Subcutaneous adipose tissue (tissue), 4 donors: ENCODE data around the gene MMP11. TPM values are rescaled to one million over a fixed set of nuclear protein-coding genes. Genes with fewer than 3 reads are reported as not detected.

Experiments
- total RNA-seq, 4 donors: library from RNA; depleted of rRNA; stranded (reverse); fragments of >200 nt; gene quantifications; one replicate each; pipeline ENCODE4 v1.1.0, GENCODE V29; 2016
- TF ChIP-seq, protein P1 (sequence below): fragments of 450-650 bp; IDR thresholded peaks from one replicate; pipeline ENCODE4 v1.5.1; 2016; ENCODE audit warnings: low read depth, mild to moderate bottlenecking, control low read depth, antibody characterized with exemption, moderate library complexity

The MMP11 gene
- total RNA-seq, 4 donors from 2014 or later, result 2.1 to 2.8 (median 2.2) TPM

DNA sequence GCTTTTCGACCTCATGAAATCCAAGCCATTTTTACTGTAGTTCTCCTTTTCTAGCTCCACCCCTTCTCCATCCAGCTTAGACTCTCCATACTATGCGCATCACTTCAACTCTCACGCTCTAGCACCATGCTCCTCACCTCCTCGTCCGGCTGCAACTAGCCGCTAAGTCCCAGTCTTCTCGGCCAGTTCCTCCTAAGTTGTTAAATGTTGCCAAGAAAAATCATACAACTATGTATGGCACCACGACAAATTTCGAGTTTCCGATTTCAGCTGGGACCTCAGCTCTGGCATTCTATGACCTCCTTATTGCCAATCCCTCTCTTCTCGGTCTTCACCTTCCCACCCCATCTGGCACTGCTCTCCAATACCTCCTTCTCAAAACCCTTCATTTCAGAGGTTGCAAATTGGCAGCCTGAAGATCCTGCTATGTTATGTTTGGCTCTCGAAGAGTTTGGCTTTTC, 22.8 kb upstream of the MMP11 start:
- TF ChIP-seq, protein P1, sequence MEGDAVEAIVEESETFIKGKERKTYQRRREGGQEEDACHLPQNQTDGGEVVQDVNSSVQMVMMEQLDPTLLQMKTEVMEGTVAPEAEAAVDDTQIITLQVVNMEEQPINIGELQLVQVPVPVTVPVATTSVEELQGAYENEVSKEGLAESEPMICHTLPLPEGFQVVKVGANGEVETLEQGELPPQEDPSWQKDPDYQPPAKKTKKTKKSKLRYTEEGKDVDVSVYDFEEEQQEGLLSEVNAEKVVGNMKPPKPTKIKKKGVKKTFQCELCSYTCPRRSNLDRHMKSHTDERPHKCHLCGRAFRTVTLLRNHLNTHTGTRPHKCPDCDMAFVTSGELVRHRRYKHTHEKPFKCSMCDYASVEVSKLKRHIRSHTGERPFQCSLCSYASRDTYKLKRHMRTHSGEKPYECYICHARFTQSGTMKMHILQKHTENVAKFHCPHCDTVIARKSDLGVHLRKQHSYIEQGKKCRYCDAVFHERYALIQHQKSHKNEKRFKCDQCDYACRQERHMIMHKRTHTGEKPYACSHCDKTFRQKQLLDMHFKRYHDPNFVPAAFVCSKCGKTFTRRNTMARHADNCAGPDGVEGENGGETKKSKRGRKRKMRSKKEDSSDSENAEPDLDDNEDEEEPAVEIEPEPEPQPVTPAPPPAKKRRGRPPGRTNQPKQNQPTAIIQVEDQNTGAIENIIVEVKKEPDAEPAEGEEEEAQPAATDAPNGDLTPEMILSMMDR, result no peak

DNA sequence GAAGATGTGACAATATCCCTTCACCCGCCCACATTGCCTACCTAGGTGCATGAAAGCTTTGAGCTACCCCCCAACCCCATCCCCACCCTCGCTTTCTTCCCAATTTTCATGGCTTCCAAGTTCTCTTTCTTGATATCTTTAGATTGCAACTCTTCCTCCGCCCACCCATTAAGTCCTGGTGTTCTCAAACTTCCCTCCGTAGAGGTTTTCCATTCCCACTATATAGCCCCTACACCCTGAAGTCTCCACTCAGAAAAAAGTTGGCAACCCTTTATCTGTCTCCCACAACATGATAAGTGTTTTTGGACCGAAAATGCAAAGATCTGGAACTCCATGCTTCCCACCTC, 22.3 kb upstream of the MMP11 start:
- TF ChIP-seq, protein P1, result no peak

DNA sequence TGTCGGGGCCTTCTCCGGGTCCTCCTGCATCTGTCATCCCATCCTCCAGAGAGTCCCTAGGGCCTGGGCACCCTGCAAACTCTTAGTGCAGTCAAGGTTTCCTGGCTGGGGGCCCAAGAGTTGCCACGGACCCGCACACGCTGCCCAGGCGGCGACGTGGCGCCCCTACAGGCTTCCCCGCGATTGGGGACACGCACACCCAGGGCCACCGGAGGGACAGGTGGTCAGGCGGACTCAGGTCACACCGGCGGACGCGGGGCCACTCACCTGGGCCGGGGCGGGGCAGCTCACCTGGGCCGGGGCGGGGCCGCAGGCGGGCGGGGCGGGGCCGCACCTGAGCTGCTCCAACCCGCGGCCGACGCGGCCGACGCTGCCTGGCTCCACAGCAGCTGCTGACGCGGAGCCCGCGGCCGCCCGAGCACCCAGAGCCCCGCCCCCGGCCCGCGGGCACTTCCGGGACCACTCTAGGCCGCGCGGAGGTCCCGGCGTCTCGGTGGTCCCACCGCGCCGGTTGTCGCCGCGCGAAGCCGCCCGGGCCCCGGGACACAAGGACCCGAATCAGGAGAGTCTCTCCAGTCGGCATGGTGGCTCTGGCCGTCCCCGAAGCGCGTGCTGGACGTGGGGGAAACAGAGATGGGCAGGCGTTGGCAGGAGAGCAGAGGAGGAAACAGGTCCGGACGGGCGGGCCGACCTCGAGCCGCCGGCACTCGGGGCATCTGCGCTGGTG, 21.8 kb upstream of the MMP11 start, which contains the start of gene ZNF70:
TSS of gene ZNF70 (minus strand) at position 399 of the 727 bp plus-strand sequence. CDS start 5,972 bp downstream, outside the sequence.
- TF ChIP-seq, protein P1, result no peak

DNA sequence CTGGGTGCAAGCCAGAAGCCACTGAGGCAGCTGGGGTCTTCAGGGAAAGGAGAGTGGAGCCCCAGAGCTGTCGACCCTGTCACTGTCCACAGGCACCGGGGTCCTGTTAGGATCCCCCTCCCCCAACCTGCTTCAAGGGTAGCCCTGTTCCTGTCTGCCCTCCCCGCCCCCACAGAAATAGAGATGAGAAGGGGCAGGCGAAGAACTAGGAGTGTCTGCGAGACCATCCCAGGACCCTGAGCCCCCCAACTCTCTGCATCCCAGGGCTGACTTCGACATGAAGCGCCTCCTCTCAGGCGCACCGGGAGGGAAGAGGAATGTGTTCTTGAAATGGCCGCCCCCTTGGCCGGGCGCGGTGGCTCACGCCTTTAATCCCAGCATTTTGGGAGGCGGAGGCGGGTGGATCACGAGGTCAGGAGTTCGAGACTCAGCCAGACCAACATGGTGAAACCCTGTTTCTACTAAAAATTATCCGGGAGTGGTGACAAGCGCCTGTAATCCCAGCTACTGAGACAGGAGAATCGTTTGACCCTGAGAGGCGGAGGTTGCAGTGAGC, 21.1 kb upstream of the MMP11 start:
- TF ChIP-seq, protein P1, result no peak

DNA sequence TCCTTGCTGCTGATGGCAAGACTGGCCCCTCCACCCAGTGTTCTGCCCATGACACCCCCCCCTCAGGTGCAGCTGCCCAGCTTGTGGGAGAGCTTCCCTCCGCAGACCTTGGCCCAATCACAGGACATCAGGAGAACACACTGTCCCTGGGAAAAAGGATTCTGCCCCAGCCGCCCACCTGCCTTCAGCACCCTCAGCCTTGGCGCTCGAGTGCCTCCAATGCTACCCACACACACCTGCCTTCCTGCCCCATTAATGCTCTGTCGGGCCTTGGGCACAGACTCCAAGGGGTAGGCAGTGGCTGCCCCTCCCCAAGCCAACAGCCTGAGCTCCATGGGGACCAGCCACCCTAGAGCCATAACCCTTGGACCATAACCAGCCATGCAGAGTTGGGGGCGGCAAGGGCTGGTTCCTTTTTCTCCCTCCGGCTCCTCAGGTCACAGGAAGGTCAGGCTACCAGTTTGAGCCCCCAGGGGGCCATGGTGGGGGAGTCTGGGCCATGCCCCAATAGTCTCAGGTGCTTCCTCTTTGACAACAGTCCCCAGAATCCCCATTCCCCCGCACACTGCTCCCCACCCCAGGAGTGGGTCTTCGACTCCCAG, 20.5 kb upstream of the MMP11 start:
- TF ChIP-seq, protein P1, result no peak

DNA sequence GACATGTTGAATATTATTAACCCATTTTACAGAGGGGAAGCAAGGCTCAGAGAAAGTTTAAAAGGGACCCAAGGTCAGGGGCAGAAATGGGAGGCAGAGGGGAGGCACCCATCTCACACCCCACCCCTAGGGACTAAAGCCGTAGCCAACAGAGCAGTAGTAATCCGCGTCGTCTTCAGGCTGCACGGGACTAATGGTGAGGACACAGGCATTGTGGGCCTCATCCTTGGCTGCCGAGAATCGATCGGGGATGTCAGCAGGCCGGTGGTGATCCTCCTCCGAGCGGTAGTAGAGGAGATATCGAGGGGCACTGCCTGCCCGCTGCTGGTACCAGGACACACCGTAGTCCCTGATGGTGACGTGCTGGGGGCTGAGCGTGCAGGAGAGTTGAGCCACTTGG, 19.9 kb upstream of the MMP11 start:
- TF ChIP-seq, protein P1, result no peak

DNA sequence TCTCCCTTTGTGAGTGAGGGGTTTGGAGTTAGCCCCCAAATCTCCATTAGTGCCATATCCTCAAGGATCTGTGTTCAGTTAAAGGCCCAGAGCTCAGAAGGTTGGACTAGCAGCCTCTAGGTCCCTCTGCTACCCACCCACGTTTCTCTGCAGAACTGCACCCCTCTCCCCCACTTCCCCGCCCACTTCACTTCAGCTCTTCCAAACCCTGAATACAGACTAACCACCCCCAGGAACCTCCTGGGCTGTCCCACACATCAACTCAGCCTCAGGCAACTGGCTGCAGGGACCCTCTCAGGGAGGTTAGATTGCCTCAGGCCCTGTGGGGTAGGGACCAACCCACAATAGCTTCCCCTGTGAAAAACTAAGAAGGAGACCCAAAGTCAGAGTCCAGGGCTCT, 19.3 kb upstream of the MMP11 start:
- TF ChIP-seq, protein P1, result no peak
